ENCODE results near the gene PXDC1.
A peak's percentile ranks its signal among the peaks of the same experiment; 100 is the strongest.

The PXDC1 gene

DNA sequence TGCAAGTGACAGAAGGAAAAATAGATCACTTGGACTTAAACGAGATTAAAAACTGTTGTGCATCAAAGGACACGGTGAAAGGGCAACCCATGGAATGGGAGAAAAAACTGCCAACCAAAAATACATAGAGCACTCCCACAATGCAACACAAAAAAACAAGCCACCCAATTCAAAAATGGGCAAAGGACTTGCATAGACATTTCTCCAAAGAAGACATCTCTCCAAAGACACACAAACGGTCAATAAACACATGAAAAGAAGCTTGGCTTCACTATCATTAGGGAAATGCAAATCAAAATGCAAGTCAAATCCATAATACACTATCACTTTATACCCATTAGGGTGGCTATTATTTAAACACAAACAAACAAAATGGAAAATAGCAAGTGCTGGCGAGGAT lies 45.0 kb downstream of the PXDC1 start:
- DNase-seq (ENCODE audit: low read depth in 2 of 2) = no peak
- H3K4me3 ChIP-seq (replicated peaks in 1 of 2; ENCODE audit: low read depth in 2 of 2, low read length in 2 of 2) = no peak overlapping the region
- TF ChIP-seq, protein P1, sequence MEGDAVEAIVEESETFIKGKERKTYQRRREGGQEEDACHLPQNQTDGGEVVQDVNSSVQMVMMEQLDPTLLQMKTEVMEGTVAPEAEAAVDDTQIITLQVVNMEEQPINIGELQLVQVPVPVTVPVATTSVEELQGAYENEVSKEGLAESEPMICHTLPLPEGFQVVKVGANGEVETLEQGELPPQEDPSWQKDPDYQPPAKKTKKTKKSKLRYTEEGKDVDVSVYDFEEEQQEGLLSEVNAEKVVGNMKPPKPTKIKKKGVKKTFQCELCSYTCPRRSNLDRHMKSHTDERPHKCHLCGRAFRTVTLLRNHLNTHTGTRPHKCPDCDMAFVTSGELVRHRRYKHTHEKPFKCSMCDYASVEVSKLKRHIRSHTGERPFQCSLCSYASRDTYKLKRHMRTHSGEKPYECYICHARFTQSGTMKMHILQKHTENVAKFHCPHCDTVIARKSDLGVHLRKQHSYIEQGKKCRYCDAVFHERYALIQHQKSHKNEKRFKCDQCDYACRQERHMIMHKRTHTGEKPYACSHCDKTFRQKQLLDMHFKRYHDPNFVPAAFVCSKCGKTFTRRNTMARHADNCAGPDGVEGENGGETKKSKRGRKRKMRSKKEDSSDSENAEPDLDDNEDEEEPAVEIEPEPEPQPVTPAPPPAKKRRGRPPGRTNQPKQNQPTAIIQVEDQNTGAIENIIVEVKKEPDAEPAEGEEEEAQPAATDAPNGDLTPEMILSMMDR (IDR thresholded peaks at IDR 0.05; ENCODE audit: low read depth, low read length) = no peak

DNA sequence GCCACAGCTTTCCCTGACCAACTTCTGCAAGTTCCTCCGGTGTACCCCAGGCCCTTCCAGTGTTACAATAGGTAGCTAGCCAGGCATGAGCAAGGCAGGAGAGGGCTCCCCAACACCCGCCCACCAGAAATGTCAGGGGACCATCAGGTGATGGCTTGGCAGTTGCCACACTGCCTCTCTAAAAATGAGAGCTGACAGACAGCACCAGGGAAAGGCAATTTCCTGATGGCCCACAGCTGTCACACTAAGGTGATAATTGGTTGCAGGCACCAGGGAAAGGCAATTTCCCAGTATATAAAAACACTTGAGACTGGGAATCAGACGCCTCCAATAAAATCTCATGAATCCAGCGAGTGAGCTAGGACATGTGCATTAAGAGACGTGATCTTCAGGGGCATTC lies 49.9 kb downstream of the PXDC1 start:
- H3K4me3 ChIP-seq (replicated peaks in 1 of 2; ENCODE audit: low read depth in 2 of 2, low read length in 2 of 2) = no peak overlapping the region
- TF ChIP-seq, protein P1 (IDR thresholded peaks at IDR 0.05; ENCODE audit: low read depth, low read length) = no peak
- DNase-seq (ENCODE audit: low read depth in 2 of 2) = no peak

DNA sequence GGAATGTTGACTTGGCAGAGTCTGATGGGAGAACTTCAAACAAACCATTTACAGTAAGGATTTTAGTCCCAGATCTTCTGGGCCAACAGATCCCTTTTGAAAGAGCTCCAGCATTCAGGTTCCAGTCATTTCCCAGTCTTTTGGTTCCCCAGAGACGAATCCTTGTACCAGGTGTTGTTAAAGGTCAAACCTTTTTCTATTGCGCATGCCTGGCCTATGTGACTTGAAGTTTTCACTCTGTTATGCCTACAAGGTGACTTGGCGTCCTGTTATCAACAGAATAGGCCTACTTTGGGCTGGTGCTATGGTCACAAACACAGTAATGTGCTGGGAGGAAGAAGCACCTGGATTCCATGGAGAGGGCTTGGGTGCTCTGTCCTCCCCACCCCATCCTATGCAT lies 52.3 kb downstream of the PXDC1 start:
- TF ChIP-seq, protein P1 (IDR thresholded peaks at IDR 0.05; ENCODE audit: low read depth, low read length) = no peak
- DNase-seq (ENCODE audit: low read depth in 2 of 2) = no peak
- no peak overlapping the region for H3K4me3 ChIP-seq (replicated peaks in 1 of 2; ENCODE audit: low read depth in 2 of 2, low read length in 2 of 2)

DNA sequence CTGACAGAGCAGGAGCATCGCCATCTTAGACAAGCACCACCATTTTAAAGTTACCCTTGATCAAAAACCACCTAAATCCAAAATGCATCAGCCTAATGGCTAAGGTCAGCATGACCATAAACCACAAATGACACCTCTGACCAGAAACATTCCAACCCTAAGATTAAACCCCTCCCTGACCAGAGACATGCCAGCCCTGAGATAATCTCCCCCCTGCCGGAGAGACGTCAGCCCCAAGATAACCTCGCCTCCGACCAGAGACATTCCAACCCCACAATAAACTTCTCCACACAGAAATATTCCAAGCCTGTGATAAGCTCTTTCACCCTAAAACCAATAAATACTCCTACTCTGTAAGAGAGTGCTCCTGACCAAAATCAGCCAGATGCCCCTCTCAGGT lies 53.5 kb downstream of the PXDC1 start:
- peak in 1 of 2 donors; percentile 54 for DNase-seq (ENCODE audit: low read depth in 2 of 2)
- no peak overlapping the region for H3K4me3 ChIP-seq (replicated peaks in 1 of 2; ENCODE audit: low read depth in 2 of 2, low read length in 2 of 2)
- TF ChIP-seq, protein P1 (IDR thresholded peaks at IDR 0.05; ENCODE audit: low read depth, low read length) = no peak

DNA sequence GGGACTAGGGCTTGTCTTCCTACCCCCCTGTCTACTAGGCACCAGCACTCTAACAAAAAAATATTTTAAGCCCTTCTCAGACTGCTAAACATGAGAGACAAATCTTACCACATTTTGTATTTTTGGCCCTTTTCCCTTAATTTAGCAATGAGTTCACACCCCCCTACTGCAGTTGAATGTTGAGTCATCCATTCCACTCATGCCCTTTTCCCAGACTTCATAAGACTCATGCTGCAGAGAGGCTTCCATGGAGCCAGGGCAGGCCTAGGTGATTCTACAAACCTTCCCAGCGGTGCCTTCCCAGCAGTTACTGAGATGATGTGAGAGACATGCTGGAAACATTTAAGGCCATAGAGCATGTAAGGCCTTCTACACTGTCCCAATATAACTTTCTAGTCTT lies 53.9 kb downstream of the PXDC1 start:
- peak; percentile 92 to 95 for DNase-seq (ENCODE audit: low read depth in 2 of 2)
- TF ChIP-seq, protein P1 (IDR thresholded peaks at IDR 0.05; ENCODE audit: low read depth, low read length) = no peak
- no peak overlapping the region for H3K4me3 ChIP-seq (replicated peaks in 1 of 2; ENCODE audit: low read depth in 2 of 2, low read length in 2 of 2)

DNA sequence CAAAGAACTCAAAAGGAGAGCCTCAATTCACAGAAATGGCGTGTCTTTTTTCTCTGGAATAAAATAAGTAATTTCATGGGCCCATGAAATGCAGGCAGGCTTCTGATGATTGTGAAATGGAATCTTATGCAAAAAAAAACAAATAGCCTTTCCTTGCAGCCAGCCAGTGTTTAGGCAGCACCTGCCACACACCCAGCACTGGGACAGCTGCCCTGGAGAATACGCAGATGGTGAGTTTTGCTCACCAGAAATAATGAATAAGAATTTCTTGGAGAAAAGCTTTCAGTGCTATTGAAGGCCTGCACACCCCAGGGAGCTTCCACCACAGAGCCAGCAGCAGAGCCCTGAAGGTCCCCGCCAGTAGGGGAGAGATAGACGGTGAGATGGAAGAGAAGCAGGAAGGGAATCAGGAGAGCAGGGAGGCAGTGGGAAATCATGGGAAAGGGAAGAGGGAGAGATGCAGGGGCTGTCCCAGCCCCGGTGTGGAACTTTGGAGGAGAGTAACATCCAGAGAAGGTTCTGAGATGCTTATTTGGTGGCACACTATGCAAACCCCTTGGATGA lies 54.9 kb downstream of the PXDC1 start:
- H3K4me3 ChIP-seq (replicated peaks in 1 of 2; ENCODE audit: low read depth in 2 of 2, low read length in 2 of 2) = no peak overlapping the region
- DNase-seq (ENCODE audit: low read depth in 2 of 2) = peak; percentile 38 to 51
- TF ChIP-seq, protein P1 (IDR thresholded peaks at IDR 0.05; ENCODE audit: low read depth, low read length) = no peak

Data from cardiac fibroblast (primary cell).